Neural cell (in vitro differentiated cells): ENCODE data around the gene HPS4. TPM values are rescaled to one million over a fixed set of nuclear protein-coding genes. Genes with fewer than 3 reads are reported as not detected.
A peak's percentile ranks its signal among the peaks of the same experiment; 100 is the strongest.

Source experiments
- H2AFZ ChIP-seq: fragments of 200-600, 300-800 bp; sonication (generic), shearing (Covaris generic); 2 replicates; pipeline ENCODE4 v1.6.0; 2014; ENCODE audit warnings: low read depth, mild to moderate bottlenecking, antibody characterized with exemption, low read length, moderate library complexity
- H3F3A ChIP-seq: fragments of 200-600 bp; shearing (Covaris generic); 2 replicates; pipeline ENCODE4 v1.6.1; 2016; ENCODE audit warnings: mild to moderate bottlenecking, moderate library complexity, mixed read lengths, antibody characterized with exemption, low read length; ENCODE audit not compliant: insufficient read depth, poor library complexity, severe bottlenecking
- H3K27ac ChIP-seq: fragments of 200-600, 300-800 bp; sonication (generic), shearing (Covaris generic); 2 replicates; pipeline ENCODE4 v1.5.1; 2014; ENCODE audit warnings: mild to moderate bottlenecking, low read length, moderate library complexity
- H3K27me3 ChIP-seq: fragments of 300-800, 200-600 bp; sonication (generic), shearing (Covaris generic); 2 replicates; pipeline ENCODE4 v1.6.0; 2014; ENCODE audit warnings: mild to moderate bottlenecking, low read depth, low read length, moderate library complexity; ENCODE audit not compliant: insufficient read depth
- H3K36me3 ChIP-seq: fragments of 300-800, 200-600 bp; sonication (generic), shearing (Covaris generic); 2 replicates; pipeline ENCODE4 v1.5.1; 2014; ENCODE audit warnings: mild to moderate bottlenecking, antibody characterized with exemption, low read length, moderate library complexity; ENCODE audit not compliant: insufficient read depth
- H3K4me2 ChIP-seq: fragments of 300-800, 200-600 bp; sonication (generic), shearing (Covaris generic); 2 replicates; pipeline ENCODE4 v1.6.0; 2014; ENCODE audit warnings: mild to moderate bottlenecking, low read length
- H3K4me3 ChIP-seq: fragments of 300-800, 200-600 bp; sonication (generic), shearing (Covaris generic); 2 replicates; pipeline ENCODE4 v1.5.1; 2014; ENCODE audit warnings: mild to moderate bottlenecking, low read length, moderate library complexity
- H3K79me2 ChIP-seq: fragments of 200-600 bp; shearing (Covaris generic); replicated peaks from 2 replicates; pipeline ENCODE4 v1.6.0; 2014; ENCODE audit warnings: mild to moderate bottlenecking, low read length, moderate library complexity; ENCODE audit not compliant: insufficient read depth
- H3K9ac ChIP-seq: fragments of 300-800, 200-600 bp; sonication (generic), shearing (Covaris generic); 2 replicates; pipeline ENCODE4 v1.6.1; 2016; ENCODE audit warnings: mild to moderate bottlenecking, low read length, mixed read lengths
- H3K9me2 ChIP-seq: fragments of 200-600 bp; shearing (Covaris generic); 2 replicates; pipeline ENCODE4 v1.6.1; 2016; ENCODE audit warnings: mild to moderate bottlenecking, low read length, mixed read lengths; ENCODE audit not compliant: insufficient read depth
- H3K9me3 ChIP-seq: fragments of 200-600, 300-800 bp; sonication (generic), shearing (Covaris generic); 2 replicates; pipeline ENCODE4 v1.6.1; 2016; ENCODE audit warnings: mild to moderate bottlenecking, mixed run types, low read length, moderate library complexity, mixed read lengths
- H4K20me1 ChIP-seq: fragments of 200-600 bp; shearing (Covaris generic); 2 replicates; pipeline ENCODE4 v1.6.1; 2016; ENCODE audit warnings: mild to moderate bottlenecking, mixed run types; ENCODE audit not compliant: insufficient read depth
- EP300 ChIP-seq: fragments of 450-650 bp; conservative IDR thresholded peaks from 2 replicates; pipeline ENCODE4 v1.6.1; 2014; ENCODE audit warnings: antibody characterized with exemption, mild to moderate bottlenecking, moderate library complexity; ENCODE audit not compliant: poor library complexity, severe bottlenecking
- EZH2 ChIP-seq: fragments of 200-600, 300-800 bp; shearing (Covaris generic), sonication (generic); IDR thresholded peaks from 2 replicates; pipeline ENCODE4 v1.6.1; 2014; ENCODE audit warnings: antibody characterized with exemption, low read length, borderline replicate concordance, mild to moderate bottlenecking; ENCODE audit not compliant: insufficient read depth, poor library complexity, severe bottlenecking
- MXI1 ChIP-seq: fragments of 450-650 bp; conservative IDR thresholded peaks from 2 replicates; pipeline ENCODE4 v1.6.1; 2014; ENCODE audit warnings: antibody characterized with exemption, mild to moderate bottlenecking; ENCODE audit not compliant: poor library complexity, severe bottlenecking
- POLR2AphosphoS5 ChIP-seq: IDR thresholded peaks from 2 replicates; pipeline ENCODE4 v1.6.1; 2012
- RAD21 ChIP-seq: fragments of 450-650 bp; conservative IDR thresholded peaks from 2 replicates; pipeline ENCODE4 v1.6.1; 2014; ENCODE audit warnings: antibody characterized with exemption, mild to moderate bottlenecking, moderate library complexity
- SMC3 ChIP-seq: fragments of 450-650 bp; conservative IDR thresholded peaks from 2 replicates; pipeline ENCODE4 v1.6.1; 2014; ENCODE audit warnings: antibody characterized with exemption, mild to moderate bottlenecking, moderate library complexity; ENCODE audit not compliant: poor library complexity
- TAF1 ChIP-seq: IDR thresholded peaks from 2 replicates; pipeline ENCODE4 v1.6.1; 2012; ENCODE audit warnings: low read depth
- polyA plus RNA-seq: library from polyadenylated mRNA; depleted of rRNA; stranded (reverse); fragments of >200 nt; gene quantifications from 2 replicates; pipeline ENCODE4 v1.2.3, GENCODE V29; 2014
- TF ChIP-seq, protein P1 (sequence below): fragments of 450-650 bp; IDR thresholded peaks from 2 replicates; pipeline ENCODE4 v1.5.1; 2014; ENCODE audit warnings: antibody characterized with exemption, mild to moderate bottlenecking, moderate library complexity; ENCODE audit not compliant: poor library complexity, severe bottlenecking
- TF ChIP-seq, protein P2 (sequence below): IDR thresholded peaks from 2 replicates; pipeline ENCODE4 v1.6.1; 2012; ENCODE audit warnings: borderline replicate concordance

The HPS4 gene
- polyA plus RNA-seq, 1 donor from 2014 or later: 54.1 TPM

DNA sequence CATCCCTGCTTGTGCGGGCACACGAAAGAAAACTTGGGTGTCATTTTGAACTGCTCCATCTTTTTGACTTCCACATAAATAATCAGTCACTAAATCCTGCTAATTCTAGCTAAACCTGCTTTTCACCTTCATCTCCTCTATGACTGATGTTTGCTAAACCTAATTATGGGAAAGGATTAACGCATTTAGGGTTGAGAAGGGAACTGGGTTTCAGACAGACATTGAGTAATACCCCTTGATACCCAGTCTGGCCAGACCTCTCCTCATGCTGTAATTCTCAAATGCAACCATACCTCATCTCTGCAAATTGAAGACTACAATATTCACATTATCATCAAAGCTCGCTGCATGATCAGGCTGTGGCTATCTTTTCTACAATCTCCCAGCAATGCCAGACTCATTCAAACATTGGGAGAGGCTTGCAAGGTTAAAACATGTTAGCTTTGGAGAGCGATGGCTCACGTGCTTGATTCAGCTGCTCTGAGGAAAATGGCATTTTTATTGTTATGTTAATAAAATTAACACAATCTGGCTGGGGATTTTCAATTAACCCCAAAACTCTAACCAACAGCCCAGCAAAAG is 2.4 kb downstream of the HPS4 start:
- Histone ChIP-seq H3K9me2 (no peaks in the 10 kb centered on the region), H3K36me3 (no peaks in the 10 kb centered on the region), H3K27me3 (no peaks in the 10 kb centered on the region), H3K4me3 (peak overlapping the region; percentile 49), H3K79me2 (peaks cover 35% of the 10 kb centered on the region), H2AFZ (no peak overlapping the region), H3K9ac (no peak overlapping the region), H4K20me1 (no peaks in the 10 kb centered on the region), H3F3A (no peaks in the 10 kb centered on the region), H3K9me3 (no peaks in the 10 kb centered on the region), H3K4me2 (no peak overlapping the region), H3K27ac (no peak overlapping the region)
- no peak for TF ChIP-seq EZH2
- no peak for TF ChIP-seq SMC3
- TF ChIP-seq RAD21: no peak
- TF ChIP-seq, protein P1, sequence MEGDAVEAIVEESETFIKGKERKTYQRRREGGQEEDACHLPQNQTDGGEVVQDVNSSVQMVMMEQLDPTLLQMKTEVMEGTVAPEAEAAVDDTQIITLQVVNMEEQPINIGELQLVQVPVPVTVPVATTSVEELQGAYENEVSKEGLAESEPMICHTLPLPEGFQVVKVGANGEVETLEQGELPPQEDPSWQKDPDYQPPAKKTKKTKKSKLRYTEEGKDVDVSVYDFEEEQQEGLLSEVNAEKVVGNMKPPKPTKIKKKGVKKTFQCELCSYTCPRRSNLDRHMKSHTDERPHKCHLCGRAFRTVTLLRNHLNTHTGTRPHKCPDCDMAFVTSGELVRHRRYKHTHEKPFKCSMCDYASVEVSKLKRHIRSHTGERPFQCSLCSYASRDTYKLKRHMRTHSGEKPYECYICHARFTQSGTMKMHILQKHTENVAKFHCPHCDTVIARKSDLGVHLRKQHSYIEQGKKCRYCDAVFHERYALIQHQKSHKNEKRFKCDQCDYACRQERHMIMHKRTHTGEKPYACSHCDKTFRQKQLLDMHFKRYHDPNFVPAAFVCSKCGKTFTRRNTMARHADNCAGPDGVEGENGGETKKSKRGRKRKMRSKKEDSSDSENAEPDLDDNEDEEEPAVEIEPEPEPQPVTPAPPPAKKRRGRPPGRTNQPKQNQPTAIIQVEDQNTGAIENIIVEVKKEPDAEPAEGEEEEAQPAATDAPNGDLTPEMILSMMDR: no peak
- no peak for TF ChIP-seq TAF1
- TF ChIP-seq, protein P2, sequence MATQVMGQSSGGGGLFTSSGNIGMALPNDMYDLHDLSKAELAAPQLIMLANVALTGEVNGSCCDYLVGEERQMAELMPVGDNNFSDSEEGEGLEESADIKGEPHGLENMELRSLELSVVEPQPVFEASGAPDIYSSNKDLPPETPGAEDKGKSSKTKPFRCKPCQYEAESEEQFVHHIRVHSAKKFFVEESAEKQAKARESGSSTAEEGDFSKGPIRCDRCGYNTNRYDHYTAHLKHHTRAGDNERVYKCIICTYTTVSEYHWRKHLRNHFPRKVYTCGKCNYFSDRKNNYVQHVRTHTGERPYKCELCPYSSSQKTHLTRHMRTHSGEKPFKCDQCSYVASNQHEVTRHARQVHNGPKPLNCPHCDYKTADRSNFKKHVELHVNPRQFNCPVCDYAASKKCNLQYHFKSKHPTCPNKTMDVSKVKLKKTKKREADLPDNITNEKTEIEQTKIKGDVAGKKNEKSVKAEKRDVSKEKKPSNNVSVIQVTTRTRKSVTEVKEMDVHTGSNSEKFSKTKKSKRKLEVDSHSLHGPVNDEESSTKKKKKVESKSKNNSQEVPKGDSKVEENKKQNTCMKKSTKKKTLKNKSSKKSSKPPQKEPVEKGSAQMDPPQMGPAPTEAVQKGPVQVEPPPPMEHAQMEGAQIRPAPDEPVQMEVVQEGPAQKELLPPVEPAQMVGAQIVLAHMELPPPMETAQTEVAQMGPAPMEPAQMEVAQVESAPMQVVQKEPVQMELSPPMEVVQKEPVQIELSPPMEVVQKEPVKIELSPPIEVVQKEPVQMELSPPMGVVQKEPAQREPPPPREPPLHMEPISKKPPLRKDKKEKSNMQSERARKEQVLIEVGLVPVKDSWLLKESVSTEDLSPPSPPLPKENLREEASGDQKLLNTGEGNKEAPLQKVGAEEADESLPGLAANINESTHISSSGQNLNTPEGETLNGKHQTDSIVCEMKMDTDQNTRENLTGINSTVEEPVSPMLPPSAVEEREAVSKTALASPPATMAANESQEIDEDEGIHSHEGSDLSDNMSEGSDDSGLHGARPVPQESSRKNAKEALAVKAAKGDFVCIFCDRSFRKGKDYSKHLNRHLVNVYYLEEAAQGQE: no peak
- TF ChIP-seq MXI1: no peak
- no peak for TF ChIP-seq POLR2AphosphoS5
- no peak for TF ChIP-seq EP300

DNA sequence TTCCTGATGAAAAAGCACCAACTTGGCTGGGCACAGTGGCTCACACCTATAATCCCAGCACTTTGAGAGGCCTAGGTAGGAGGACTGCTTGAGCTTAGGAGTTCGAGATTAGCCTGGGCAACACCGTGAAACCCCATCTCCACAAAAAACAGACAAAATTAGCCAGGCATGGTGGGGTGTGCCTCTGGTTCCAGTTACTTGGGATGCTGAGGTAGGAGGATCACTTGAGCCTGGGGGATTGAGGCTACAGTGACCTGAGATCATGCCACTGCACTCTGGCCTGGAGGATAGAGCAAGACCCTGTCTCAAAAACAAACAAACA is 3.0 kb downstream of the HPS4 start:
- H3F3A ChIP-seq: no peaks in the 10 kb centered on the region
- H3K27me3 ChIP-seq: no peaks in the 10 kb centered on the region
- TF ChIP-seq MXI1: no peak
- no peak for TF ChIP-seq SMC3
- no peak for TF ChIP-seq EP300
- TF ChIP-seq, protein P1: no peak
- TF ChIP-seq TAF1: no peak
- TF ChIP-seq, protein P2: no peak
- no peak for TF ChIP-seq EZH2
- TF ChIP-seq RAD21: no peak
- TF ChIP-seq POLR2AphosphoS5: no peak
- no peaks in the 10 kb centered on the region for H3K9me2 ChIP-seq
- no peak overlapping the region for H3K4me2 ChIP-seq
- peak overlapping the region; percentile 49 for H3K4me3 ChIP-seq
- no peak overlapping the region for H3K9ac ChIP-seq
- H3K79me2 ChIP-seq: peaks cover 36% of the 10 kb centered on the region
- no peaks in the 10 kb centered on the region for H3K36me3 ChIP-seq
- H3K9me3 ChIP-seq: no peaks in the 10 kb centered on the region
- no peak overlapping the region for H3K27ac ChIP-seq
- H4K20me1 ChIP-seq: no peaks in the 10 kb centered on the region
- no peak overlapping the region for H2AFZ ChIP-seq
